H9 (cell line): ENCODE results near the gene RBFOX2. TPM values are rescaled to one million over a fixed set of nuclear protein-coding genes. Genes with fewer than 3 reads are reported as not detected.

Experiments used
- DNase-seq: peaks from one replicate; pipeline ENCODE4 v3.0.0-alpha.2; 2017
- H2AFZ ChIP-seq: one replicate; pipeline ENCODE4 v1.6.1; 2013; ENCODE audit warnings: mild to moderate bottlenecking, low read length, control low read depth, moderate library complexity
- H2AK5ac ChIP-seq: 2 replicates; pipeline ENCODE4 v1.6.1; 2013; ENCODE audit warnings: low read length, control low read depth, mixed read lengths; ENCODE audit not compliant: insufficient read length
- H2BK120ac ChIP-seq: one replicate; pipeline ENCODE4 v1.6.1; 2013; ENCODE audit warnings: low read depth, mild to moderate bottlenecking, low read length, control low read depth, inconsistent platforms; ENCODE audit not compliant: poor library complexity, severe bottlenecking
- H2BK12ac ChIP-seq: 2 replicates; pipeline ENCODE4 v1.6.1; 2013; ENCODE audit warnings: low read length, control low read depth, mixed read lengths, low read depth; ENCODE audit not compliant: insufficient read length
- H2BK15ac ChIP-seq: 2 replicates; pipeline ENCODE4 v1.6.1; 2013; ENCODE audit warnings: low read depth, low read length, control low read depth
- H2BK20ac ChIP-seq: one replicate; pipeline ENCODE4 v1.6.1; 2013; ENCODE audit warnings: low read depth, mild to moderate bottlenecking, low read length, control low read depth, inconsistent platforms; ENCODE audit not compliant: poor library complexity, severe bottlenecking
- H2BK5ac ChIP-seq: 2 replicates; pipeline ENCODE4 v1.6.1; 2013; ENCODE audit warnings: low read length, control low read depth, mixed read lengths; ENCODE audit not compliant: insufficient read length
- H3K14ac ChIP-seq: 2 replicates; pipeline ENCODE4 v1.6.1; 2013; ENCODE audit warnings: low read length, control low read depth; ENCODE audit not compliant: insufficient read depth
- H3K18ac ChIP-seq: 2 replicates; pipeline ENCODE4 v1.6.1; 2013; ENCODE audit warnings: low read depth, mild to moderate bottlenecking, mixed read lengths, low read length, control low read depth; ENCODE audit not compliant: insufficient read length
- H3K23ac ChIP-seq: 2 replicates; pipeline ENCODE4 v1.6.1; 2013; ENCODE audit warnings: low read length, control low read depth, mixed read lengths, low read depth; ENCODE audit not compliant: insufficient read length
- H3K23me2 ChIP-seq: 2 replicates; pipeline ENCODE4 v1.6.1; 2013; ENCODE audit warnings: low read depth, mild to moderate bottlenecking, mixed read lengths, low read length, control low read depth; ENCODE audit not compliant: insufficient read length, poor library complexity, severe bottlenecking
- H3K27ac ChIP-seq: 2 replicates; pipeline ENCODE4 v1.5.1; 2013; ENCODE audit warnings: low read length, control low read depth, mixed read lengths, low read depth; ENCODE audit not compliant: insufficient read length
- H3K27me3 ChIP-seq: 2 replicates; pipeline ENCODE4 v1.6.1; 2013; ENCODE audit warnings: low read length, control low read depth, inconsistent platforms; ENCODE audit not compliant: insufficient read depth
- H3K4ac ChIP-seq: 2 replicates; pipeline ENCODE4 v1.6.1; 2013; ENCODE audit warnings: low read depth, mild to moderate bottlenecking, control low read depth, inconsistent platforms, low read length, moderate library complexity
- H3K4me1 ChIP-seq: 2 replicates; pipeline ENCODE4 v1.6.1; 2013; ENCODE audit warnings: low read length, control low read depth, inconsistent platforms; ENCODE audit not compliant: insufficient read depth
- H3K4me2 ChIP-seq: 2 replicates; pipeline ENCODE4 v1.6.1; 2013; ENCODE audit warnings: low read length, control low read depth, mixed read lengths; ENCODE audit not compliant: insufficient read length, insufficient read depth
- H3K56ac ChIP-seq: 2 replicates; pipeline ENCODE4 v1.6.1; 2013; ENCODE audit warnings: low read depth, mild to moderate bottlenecking, mixed read lengths, low read length, control low read depth; ENCODE audit not compliant: insufficient read length
- H3K79me1 ChIP-seq: 2 replicates; pipeline ENCODE4 v1.6.1; 2013; ENCODE audit warnings: low read depth, mild to moderate bottlenecking, moderate library complexity, low read length, control low read depth, inconsistent platforms; ENCODE audit not compliant: insufficient read depth, poor library complexity, severe bottlenecking
- H3K79me2 ChIP-seq: 2 replicates; pipeline ENCODE4 v1.6.1; 2013; ENCODE audit warnings: low read length, control low read depth, inconsistent platforms; ENCODE audit not compliant: insufficient read depth
- H3K9ac ChIP-seq: 2 replicates; pipeline ENCODE4 v1.6.1; 2013; ENCODE audit warnings: low read length, control low read depth, mixed read lengths; ENCODE audit not compliant: insufficient read length; ENCODE audit errors: extremely low read depth
- H3K9me3 ChIP-seq: one replicate; pipeline ENCODE4 v1.6.1; 2013; ENCODE audit warnings: low read depth, low read length, inconsistent platforms; ENCODE audit not compliant: control insufficient read depth
- H3T11ph ChIP-seq: one replicate; pipeline ENCODE4 v1.6.1; 2013; ENCODE audit warnings: mild to moderate bottlenecking, low read length, control low read depth, inconsistent platforms
- H4K20me1 ChIP-seq: one replicate; pipeline ENCODE4 v1.6.1; 2013; ENCODE audit not compliant: control insufficient read depth, insufficient read length, insufficient read depth
- H4K5ac ChIP-seq: 2 replicates; pipeline ENCODE4 v1.6.1; 2013; ENCODE audit warnings: low read depth, mild to moderate bottlenecking, mixed read lengths, low read length, control low read depth; ENCODE audit not compliant: insufficient read length
- H4K8ac ChIP-seq: replicated peaks from 2 replicates; pipeline ENCODE4 v1.6.1; 2013; ENCODE audit warnings: low read length, control low read depth, mixed read lengths, low read depth; ENCODE audit not compliant: insufficient read length
- H4K91ac ChIP-seq: 2 replicates; pipeline ENCODE4 v1.6.1; 2013; ENCODE audit warnings: low read depth, mild to moderate bottlenecking, moderate library complexity, mixed read lengths, low read length, control low read depth; ENCODE audit not compliant: insufficient read length
- H3K27ac Mint-ChIP-seq, 3 experiments: 2 replicates in 2 of 3; 3 replicates in 1 of 3; pipeline ENCODE4 v1.8.0; 2020 to 2021; ENCODE audit warnings: mixed read lengths in 3 of 3, mild to moderate bottlenecking in 1 of 3, moderate library complexity in 1 of 3
- H3K27me3 Mint-ChIP-seq: 2 replicates; pipeline ENCODE4 v1.8.0; 2021; ENCODE audit warnings: low read depth, mild to moderate bottlenecking, moderate library complexity, mixed read lengths
- H3K36me3 Mint-ChIP-seq, 3 experiments: 2 replicates in 2 of 3; 3 replicates in 1 of 3; pipeline ENCODE4 v1.8.0; 2020 to 2021; ENCODE audit warnings: low read depth in 3 of 3, mixed read lengths in 3 of 3; ENCODE audit not compliant: insufficient read depth in 1 of 3
- H3K4me1 Mint-ChIP-seq, 2 experiments: 2 replicates each; pipeline ENCODE4 v1.8.0; 2020; ENCODE audit warnings: mixed read lengths in 2 of 2
- H3K4me3 Mint-ChIP-seq, 2 experiments: 2 replicates in 1 of 2; 3 replicates in 1 of 2; pipeline ENCODE4 v1.8.0; 2020 to 2021; ENCODE audit warnings: mild to moderate bottlenecking in 2 of 2, mixed read lengths in 2 of 2, moderate library complexity in 1 of 2
- H3K9me3 Mint-ChIP-seq, 2 experiments: 2 replicates in 1 of 2; 3 replicates in 1 of 2; pipeline ENCODE4 v1.8.0; 2020; ENCODE audit warnings: mild to moderate bottlenecking in 2 of 2, mixed read lengths in 2 of 2, moderate library complexity in 1 of 2
- CTCF ChIP-seq: fragments of 200-600 bp; sonication (generic); conservative IDR thresholded peaks from 3 replicates; pipeline ENCODE4 v1.8.0; 2021; ENCODE audit warnings: antibody characterized with exemption, mild to moderate bottlenecking
- whole genome bisulfite sequencing: extraction: QIAGEN DNeasy Blood & Tissue Kit; methylation state at CpG from one replicate; pipeline ENCODE4 v1.1.7; 2013; ENCODE audit warnings: missing lambda C conversion rate, low lambda C conversion rate, mixed read lengths; ENCODE audit not compliant: insufficient read length; ENCODE audit errors: extremely low coverage; 5-methylcytosine and 5-hydroxymethylcytosine counted together
- total RNA-seq: library from RNA; stranded (reverse); gene quantifications from 2 replicates; pipeline ENCODE4 v1.2.1, GENCODE V29; 2021

RBFOX2 gene
- total RNA-seq, 1 experiment from 2014 or later: 84.7 TPM

GRCh38 chr22:36039125-36039524 is 10.5 kb upstream of the RBFOX2 start:
- Histone ChIP-seq H3K14ac (no peak overlapping the region), H3K27ac (no peak overlapping the region), H2AK5ac (no peak overlapping the region), H3K23me2 (no peaks in the 10 kb centered on the region), H3K4me1 (no peaks in the 10 kb centered on the region), H4K91ac (no peak overlapping the region), H3K79me1 (no peaks in the 10 kb centered on the region), H2BK5ac (no peak overlapping the region), H3T11ph (no peak overlapping the region), H2BK12ac (no peak overlapping the region), H3K79me2 (no peaks in the 10 kb centered on the region), H4K5ac (no peak overlapping the region), H2BK20ac (no peak overlapping the region), H3K9ac (no peak overlapping the region), H3K4ac (no peak overlapping the region), H3K56ac (no peak overlapping the region), H2BK15ac (no peak overlapping the region), H2BK120ac (no peak overlapping the region), H3K23ac (no peak overlapping the region), H4K8ac (no peak overlapping the region), H3K9me3 (no peaks in the 10 kb centered on the region), H4K20me1 (no peaks in the 10 kb centered on the region), H3K27me3 (no peaks in the 10 kb centered on the region), H3K4me2 (no peak overlapping the region), H3K18ac (no peak overlapping the region), H2AFZ (no peak overlapping the region)
- Mint-ChIP-seq H3K27me3 (peaks cover 5% of the 10 kb centered on the region), H3K4me1 (peaks cover 16 to 23% of the 10 kb centered on the region in 2 experiments), H3K36me3 (no peaks in the 10 kb centered on the region), H3K4me3 (no peak overlapping the region), H3K9me3 (no peaks in the 10 kb centered on the region), H3K27ac (no peak overlapping the region)
- no peak for DNase-seq
- no CpG with 5 or more reads among the region's 3 CpGs for WGBS
- no peak for TF ChIP-seq CTCF
